GM12891 (cell line): Measurements from ENCODE around the gene RRAGD.

Experiments used
- POLR2AphosphoS5 ChIP-seq: IDR thresholded peaks from 2 replicates; pipeline ENCODE4 v1.6.1; 2011; ENCODE audit warnings: low read depth, low read length, control low read depth
- TAF1 ChIP-seq: IDR thresholded peaks from 2 replicates; pipeline ENCODE4 v1.6.1; 2011; ENCODE audit warnings: low read depth, low read length, control low read depth

DNA sequence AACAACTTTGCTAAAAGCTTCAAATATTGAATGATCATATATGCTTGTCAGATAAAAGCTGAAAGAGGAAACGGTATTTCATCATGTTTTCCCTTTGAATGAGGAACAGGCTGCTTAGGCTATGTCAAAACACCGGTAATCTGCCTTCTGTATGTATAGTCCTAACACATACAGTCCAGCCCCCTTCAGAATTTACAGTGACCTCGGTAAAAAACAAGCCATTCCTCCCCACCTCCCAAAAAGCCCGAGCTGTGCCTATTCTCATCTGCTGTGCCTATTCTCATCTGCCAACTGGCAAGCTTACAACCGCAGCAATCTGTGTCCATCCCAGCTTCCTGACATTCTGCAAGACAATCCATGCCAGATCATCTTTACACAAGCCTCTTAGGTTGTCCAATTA is 32.8 kb downstream of the RRAGD start:
- no peak for TF ChIP-seq TAF1
- TF ChIP-seq POLR2AphosphoS5, result no peak
